SK-N-MC (cell line): ENCODE results near the gene FAM83C.

Experiments
- EZH2 ChIP-seq: fragments of 200-600 bp; sonication (generic); IDR thresholded peaks from one replicate; pipeline ENCODE4 v1.6.1; 2017; ENCODE audit warnings: antibody characterized with exemption
- POLR2AphosphoS5 ChIP-seq: IDR thresholded peaks from 2 replicates; pipeline ENCODE4 v1.6.1; 2012; ENCODE audit warnings: mild to moderate bottlenecking, low read depth, low read length, borderline replicate concordance

- TF ChIP-seq EZH2, result no peak
- no peak for TF ChIP-seq POLR2AphosphoS5
Measured at GRCh38 chr20:35281506-35282101, 10.6 kb downstream of the FAM83C start.
